ENCODE data around the gene CDK1.

CDK1 gene

GRCh38 chr10:60778971-60779796 is 906 bp downstream of the CDK1 start:
- no peak for DNase-seq

- no peak for DNase-seq
These were observed 3.4 kb downstream of the CDK1 start for GRCh38 chr10:60781661-60782060.

GRCh38 chr10:60784641-60785040 is 6.4 kb downstream of the CDK1 start:
- DNase-seq = no peak

- DNase-seq = no peak
These were observed 10.3 kb downstream of the CDK1 start for GRCh38 chr10:60788544-60788943.

GRCh38 chr10:60789340-60789739 is 11.1 kb downstream of the CDK1 start:
- no peak for DNase-seq

- no peak for DNase-seq
These were observed 16.7 kb downstream of the CDK1 start for GRCh38 chr10:60794953-60795352.

GRCh38 chr10:60795465-60796202 is 17.4 kb downstream of the CDK1 start:
- DNase-seq = no peak

GRCh38 chr10:60796481-60796880 is 18.2 kb downstream of the CDK1 start:
- DNase-seq = no peak

GRCh38 chr10:60797200-60797599 is 18.9 kb downstream of the CDK1 start:
- DNase-seq = no peak

GRCh38 chr10:60798031-60798430 is 19.8 kb downstream of the CDK1 start:
- no peak for DNase-seq

GRCh38 chr10:60798870-60799269 is 20.6 kb downstream of the CDK1 start:
- DNase-seq = no peak

GRCh38 chr10:60799971-60800650 is 21.8 kb downstream of the CDK1 start:
- DNase-seq = no peak

GRCh38 chr10:60800918-60801317 is 22.6 kb downstream of the CDK1 start:
- no peak for DNase-seq

- no peak for DNase-seq
These were observed 23.2 kb downstream of the CDK1 start for GRCh38 chr10:60801522-60801921.

GRCh38 chr10:60803433-60803832 is 25.2 kb downstream of the CDK1 start:
- no peak for DNase-seq

GRCh38 chr10:60803865-60804264 is 25.6 kb downstream of the CDK1 start:
- no peak for DNase-seq

GRCh38 chr10:60806921-60807320 is 28.6 kb downstream of the CDK1 start:
- DNase-seq = no peak

- no peak for DNase-seq
These were observed 29.2 kb downstream of the CDK1 start for GRCh38 chr10:60807499-60807898.

- DNase-seq = no peak
These were observed 29.8 kb downstream of the CDK1 start for GRCh38 chr10:60808036-60808435.

GRCh38 chr10:60809157-60809556 is 30.9 kb downstream of the CDK1 start:
- no peak for DNase-seq

GRCh38 chr10:60810437-60811182 is 32.3 kb downstream of the CDK1 start:
- DNase-seq = no peak

GRCh38 chr10:60816628-60817397 is 38.5 kb downstream of the CDK1 start:
- peak in 1 of 2 experiments; percentile 6 for DNase-seq

Measured in NCI-H187 (cell line).